H1 (cell line): ENCODE results near the gene IL17RD. TPM values are rescaled to one million over a fixed set of nuclear protein-coding genes. Genes with fewer than 3 reads are reported as not detected.

Experiments
- CTCF ChIA-PET: fragments of 300-600 bp; sonication (Branson Sonifier 250); formaldehyde crosslinking; loops from one replicate; lab custom pipeline; 2021; ENCODE audit not compliant: partially characterized antibody; lab: Charles Lee
- POLR2A ChIA-PET: fragments of 300-600 bp; sonication (Branson Sonifier 250); formaldehyde crosslinking; loops from one replicate; lab custom pipeline; 2021; ENCODE audit warnings: inconsistent platforms; ENCODE audit not compliant: partially characterized antibody; lab: Charles Lee
- DNase-seq, 2 experiments: peaks; one replicate each; pipeline versions ENCODE4 v3.0.0 to v3.0.0-alpha.2; 2010 to 2022; ENCODE audit warnings: low spot score in 2 of 2, low read depth in 1 of 2, mixed read lengths in 1 of 2
- FAIRE-seq: peaks from 2 replicates; lab custom pipeline; 2011; peaks lifted over from hg19 to GRCh38; lab: Jason Lieb, UNC
- H2AFZ ChIP-seq: 2 replicates; pipeline ENCODE4 v1.8.1; 2012; ENCODE audit warnings: low read length, inconsistent platforms
- H2AK5ac ChIP-seq: 2 replicates; pipeline ENCODE4 v1.6.1; 2013; ENCODE audit warnings: low read depth, low read length
- H2BK120ac ChIP-seq: replicated peaks from 2 replicates; pipeline ENCODE3; 2013; ENCODE audit warnings: low read depth, low read length, inconsistent platforms
- H2BK12ac ChIP-seq: 2 replicates; pipeline ENCODE4 v1.6.1; 2013; ENCODE audit warnings: low read depth, low read length
- H2BK15ac ChIP-seq: 2 replicates; pipeline ENCODE4 v1.6.1; 2013; ENCODE audit warnings: low read length
- H2BK20ac ChIP-seq: 2 replicates; pipeline ENCODE4 v1.6.1; 2013; ENCODE audit warnings: low read length
- H2BK5ac ChIP-seq: 2 replicates; pipeline ENCODE4 v1.6.1; 2013; ENCODE audit warnings: low read depth, low read length
- H3K14ac ChIP-seq: 2 replicates; pipeline ENCODE4 v1.6.1; 2013; ENCODE audit warnings: inconsistent platforms; ENCODE audit not compliant: insufficient read length
- H3K18ac ChIP-seq: 2 replicates; pipeline ENCODE4 v1.6.1; 2013; ENCODE audit warnings: low read length; ENCODE audit errors: extremely low read depth
- H3K23ac ChIP-seq: 2 replicates; pipeline ENCODE4 v1.6.1; 2013; ENCODE audit warnings: inconsistent platforms; ENCODE audit not compliant: insufficient read length
- H3K23me2 ChIP-seq: 2 replicates; pipeline ENCODE4 v1.6.1; 2013; ENCODE audit warnings: low read depth, low read length
- H3K27ac ChIP-seq: 2 replicates; pipeline ENCODE4 v1.6.1; 2011; ENCODE audit warnings: low read depth, low read length, inconsistent platforms
- H3K27me3 ChIP-seq, 4 experiments: replicated peaks in 1 of 4; 1 replicate in 1 of 4; 2 replicates in 3 of 4; pipeline versions ENCODE4 v1.6.1 to v1.8.1; 2011 to 2013; ENCODE audit warnings: low read length in 3 of 4, mild to moderate bottlenecking in 3 of 4, inconsistent platforms in 2 of 4, mixed read lengths in 2 of 4, moderate library complexity in 1 of 4; ENCODE audit not compliant: control insufficient read depth in 3 of 4, insufficient read depth in 3 of 4; ENCODE audit errors: extremely low read depth in 1 of 4
- H3K36me3 ChIP-seq, 4 experiments: 2 replicates each; pipeline versions ENCODE4 v1.6.1 to v1.8.1; 2011 to 2013; ENCODE audit warnings: mild to moderate bottlenecking in 4 of 4, low read length in 3 of 4, moderate library complexity in 2 of 4, control low read depth in 1 of 4, inconsistent platforms in 1 of 4; ENCODE audit not compliant: insufficient read depth in 4 of 4, control insufficient read depth in 2 of 4
- H3K4ac ChIP-seq: replicated peaks from 2 replicates; pipeline ENCODE3; 2013; ENCODE audit warnings: low read length, low read depth, mixed read lengths, inconsistent platforms; ENCODE audit not compliant: insufficient read length
- H3K4me1 ChIP-seq, 4 experiments: replicated peaks in 1 of 4; 1 replicate in 1 of 4; 2 replicates in 3 of 4; pipeline versions ENCODE4 v1.6.1 to v1.8.1; 2011 to 2013; ENCODE audit warnings: low read length in 3 of 4, inconsistent platforms in 2 of 4, mixed read lengths in 1 of 4; ENCODE audit not compliant: insufficient read depth in 4 of 4, control insufficient read depth in 3 of 4
- H3K4me2 ChIP-seq, 2 experiments: 2 replicates each; pipeline versions ENCODE4 v1.6.1 to v1.8.1; 2011 to 2013; ENCODE audit warnings: low read depth in 2 of 2, low read length in 2 of 2, control low read depth in 1 of 2, inconsistent platforms in 1 of 2, mild to moderate bottlenecking in 1 of 2; ENCODE audit not compliant: insufficient read depth in 1 of 2
- H3K4me3 ChIP-seq, 4 experiments: fragments of 200-600, 300-600 bp in 1 of 4; sonication (generic), shearing (Covaris generic), sonication (Bioruptor Twin) in 1 of 4; 2 replicates each; pipeline versions ENCODE4 v1.5.1 to v1.8.1; 2011 to 2016; ENCODE audit warnings: low read length in 4 of 4, low read depth in 3 of 4, control low read depth in 2 of 4, inconsistent platforms in 2 of 4, mild to moderate bottlenecking in 2 of 4, mixed read lengths in 1 of 4, moderate library complexity in 1 of 4; ENCODE audit not compliant: insufficient read depth in 2 of 4; ENCODE audit errors: extremely low read depth in 1 of 4
- H3K56ac ChIP-seq: replicated peaks from 2 replicates; pipeline ENCODE3; 2013; ENCODE audit warnings: low read depth, mild to moderate bottlenecking, mixed read lengths, low read length, inconsistent platforms; ENCODE audit not compliant: insufficient read length
- H3K79me1 ChIP-seq: 2 replicates; pipeline ENCODE4 v1.6.1; 2013; ENCODE audit warnings: low read depth, low read length, control low read depth
- H3K79me2 ChIP-seq, 2 experiments: 2 replicates each; pipeline versions ENCODE4 v1.6.1 to v1.8.1; 2012 to 2013; ENCODE audit warnings: low read length in 2 of 2, mild to moderate bottlenecking in 2 of 2, inconsistent platforms in 1 of 2; ENCODE audit not compliant: insufficient read depth in 2 of 2, control insufficient read depth in 1 of 2
- H3K9ac ChIP-seq, 4 experiments: replicated peaks in 1 of 4; 1 replicate in 1 of 4; 2 replicates in 3 of 4; pipeline versions ENCODE4 v1.6.1 to v1.8.1; 2011 to 2013; ENCODE audit warnings: low read depth in 3 of 4, low read length in 3 of 4, control low read depth in 2 of 4, mild to moderate bottlenecking in 2 of 4, moderate library complexity in 2 of 4, inconsistent platforms in 1 of 4; ENCODE audit errors: extremely low read depth in 1 of 4
- H3K9me3 ChIP-seq, 2 experiments: 2 replicates each; pipeline versions ENCODE4 v1.6.1 to v1.8.1; 2012 to 2013; ENCODE audit warnings: mild to moderate bottlenecking in 2 of 2, moderate library complexity in 2 of 2, control low read depth in 1 of 2, inconsistent platforms in 1 of 2, low read depth in 1 of 2, low read length in 1 of 2, mixed read lengths in 1 of 2; ENCODE audit not compliant: insufficient read depth in 2 of 2
- H4K20me1 ChIP-seq, 2 experiments: replicated peaks in 1 of 2; 2 replicates each; pipeline versions ENCODE3 to v1.8.1; 2011 to 2013; ENCODE audit warnings: inconsistent platforms in 2 of 2, low read length in 2 of 2, mild to moderate bottlenecking in 1 of 2; ENCODE audit not compliant: insufficient read depth in 2 of 2, control insufficient read depth in 1 of 2
- H4K5ac ChIP-seq: 2 replicates; pipeline ENCODE4 v1.6.1; 2013; ENCODE audit warnings: low read length, low read depth, mixed read lengths, inconsistent platforms; ENCODE audit not compliant: insufficient read length
- H4K8ac ChIP-seq: 2 replicates; pipeline ENCODE4 v1.8.0; 2013; ENCODE audit warnings: mild to moderate bottlenecking, moderate library complexity, low read length, inconsistent platforms; ENCODE audit not compliant: insufficient read depth; ENCODE audit errors: extremely low read depth
- H4K91ac ChIP-seq: replicated peaks from 2 replicates; pipeline ENCODE3; 2013; ENCODE audit warnings: low read length, mixed read lengths, inconsistent platforms; ENCODE audit not compliant: insufficient read length
- MAX ChIP-seq: IDR thresholded peaks from 2 replicates; pipeline ENCODE4 v1.6.1; 2012; ENCODE audit warnings: inconsistent platforms
- TEAD4 ChIP-seq: IDR thresholded peaks from 2 replicates; pipeline ENCODE4 v1.6.1; 2012; ENCODE audit warnings: low read depth, low read length, inconsistent platforms, mixed read lengths
- WGBS, 2 experiments: shearing (Covaris generic) in 1 of 2; methylation state at CpG; one replicate each; pipeline versions ENCODE4 v1.1.6 to v1.1.7; 2013 to 2015; ENCODE audit warnings: low lambda C conversion rate in 2 of 2, mixed read lengths in 2 of 2, inconsistent platforms in 1 of 2, low coverage in 1 of 2, missing lambda C conversion rate in 1 of 2; ENCODE audit not compliant: insufficient replicate concordance in 2 of 2, insufficient coverage in 1 of 2, insufficient read length in 1 of 2; ENCODE audit errors: extremely low coverage in 1 of 2, missing lambda C conversion rate in 1 of 2; 5-methylcytosine and 5-hydroxymethylcytosine counted together
- polyA plus RNA-seq, 7 experiments: library from polyadenylated mRNA; depleted of rRNA in 3 of 7; stranded (reverse) in 5 of 7; unstranded in 2 of 7; fragments of >200 nt in 5 of 7; fragments of 200-250 nt in 2 of 7; gene quantifications; 1 replicate in 5 of 7; 2 replicates in 1 of 7; 4 replicates in 1 of 7; pipeline versions ENCODE4 v1.2.1 to v1.2.3, GENCODE V29; 2011 to 2013; ENCODE audit warnings: missing spikeins in 2 of 7, mixed read lengths in 2 of 7
- total RNA-seq: library from RNA; stranded (reverse); fragmentation: NEBNext Ultra II Directional; extraction: Animal tissue kit (Norgen Biotek cat#: 25700); gene quantifications from 2 replicates; pipeline ENCODE4 v1.2.1, GENCODE V29; 2021

Gene IL17RD
- total and polyA plus RNA-seq, 2 of the 8 experiments (the other 6 are each of a cell fraction or from before 2014, with no cell fraction given): 10.9 to 48.9 TPM

GRCh38 chr3:57046101-57046765 lies 118.9 kb downstream of the IL17RD start:
- Histone ChIP-seq H3K79me1 (no peaks in the 10 kb centered on the region; the same call in 1 of the 2 replicates), H4K8ac (no peak overlapping the region), H3K4ac (no peak overlapping the region), H2AFZ (no peak overlapping the region), H3K4me2 (no peak overlapping the region), H2AK5ac (no peak overlapping the region), H2BK15ac (0 out of 2 replicates have a peak overlapping the region, but pooled peaks have one; percentile 40), H3K27ac (no peak overlapping the region), H3K9me3 (no peaks in the 10 kb centered on the region), H3K4me3 (no peak overlapping the region), H4K91ac (no peak overlapping the region), H3K36me3 (no peaks in the 10 kb centered on the region), H3K56ac (no peak overlapping the region), H3K79me2 (no peaks in the 10 kb centered on the region), H3K23ac (no peak overlapping the region), H4K20me1 (no peaks in the 10 kb centered on the region), H3K18ac (no peak overlapping the region), H3K9ac (no peak overlapping the region), H2BK12ac (no peak overlapping the region), H2BK120ac (no peak overlapping the region), H2BK20ac (no peak overlapping the region), H3K27me3 (no peaks in the 10 kb centered on the region; a peak in 1 of 7 replicates), H3K14ac (no peak overlapping the region), H2BK5ac (no peak overlapping the region), H3K23me2 (no peaks in the 10 kb centered on the region), H4K5ac (no peak overlapping the region), H3K4me1 (peaks cover 0 to 5% (median 2%) of the 10 kb centered on the region in 4 experiments; a peak in 3 of 7 replicates)
- ChIA-PET POLR2A (interaction anchor here (1.5 kb wide), 1 partner anchor 85 kb away, joined by 4 read pairs; no protein-coding TSS in a partner anchor), CTCF (interaction anchor here (0.8 to 2.6 kb wide), 5 partner anchors 27 to 57 kb away, joined by 3 to 8 read pairs (median 3); no protein-coding TSS in a partner anchor)
- FAIRE-seq (no peak), DNase-seq (no peak)
- WGBS, 2 experiments: 89% methylated on average over 7 of the region's 7 CpGs; no CpG with 5 or more reads in 1 of the 2 experiments
- TF ChIP-seq MAX (no peak), TEAD4 (no peak)
